HEK293 (cell line): ENCODE results near the gene SLC44A1.

ENCODE experiments used
- KLF1 ChIP-seq: fragments of 450-650 bp; formaldehyde crosslinking; IDR thresholded peaks from 2 replicates; pipeline ENCODE4 v1.5.1; 2016; ENCODE audit warnings: missing biosample characterization, missing genetic modification characterization
- KLF16 ChIP-seq: fragments of 450-650 bp; formaldehyde crosslinking; IDR thresholded peaks from 2 replicates; pipeline ENCODE4 v1.5.1; 2017; ENCODE audit warnings: missing biosample characterization, missing genetic modification characterization
- KLF9 ChIP-seq: fragments of 450-650 bp; formaldehyde crosslinking; IDR thresholded peaks from 2 replicates; pipeline ENCODE4 v1.5.1; 2016; ENCODE audit warnings: missing biosample characterization, missing genetic modification characterization, low read depth
- PATZ1 ChIP-seq: fragments of 450-650 bp; formaldehyde crosslinking; IDR thresholded peaks from 2 replicates; pipeline ENCODE4 v1.5.1; 2016; ENCODE audit warnings: missing biosample characterization, missing genetic modification characterization
- SCRT2 ChIP-seq: fragments of 450-650 bp; formaldehyde crosslinking; IDR thresholded peaks from 2 replicates; pipeline ENCODE4 v1.5.1; 2016; ENCODE audit warnings: missing biosample characterization, missing genetic modification characterization
- SP7 ChIP-seq: fragments of 450-650 bp; formaldehyde crosslinking; IDR thresholded peaks from 2 replicates; pipeline ENCODE4 v1.5.1; 2016; ENCODE audit warnings: missing biosample characterization, missing genetic modification characterization
- TRIM28 ChIP-seq: IDR thresholded peaks from 2 replicates; pipeline ENCODE4 v1.6.1; 2011; ENCODE audit warnings: low read length, control low read depth, borderline replicate concordance
- ZBTB20 ChIP-seq: fragments of 450-650 bp; formaldehyde crosslinking; IDR thresholded peaks from 2 replicates; pipeline ENCODE4 v1.5.1; 2016; ENCODE audit warnings: missing biosample characterization, missing genetic modification characterization
- ZBTB21 ChIP-seq: fragments of 450-650 bp; formaldehyde crosslinking; IDR thresholded peaks from 2 replicates; pipeline ENCODE4 v1.5.1; 2017; ENCODE audit warnings: missing biosample characterization, missing genetic modification characterization
- ZEB2 ChIP-seq: fragments of 450-650 bp; formaldehyde crosslinking; IDR thresholded peaks from 2 replicates; pipeline ENCODE4 v1.5.1; 2016; ENCODE audit warnings: missing biosample characterization, missing genetic modification characterization
- ZNF10 ChIP-seq: fragments of 450-650 bp; formaldehyde crosslinking; IDR thresholded peaks from 2 replicates; pipeline ENCODE4 v1.5.1; 2017; ENCODE audit warnings: missing biosample characterization, missing genetic modification characterization
- ZNF202 ChIP-seq: fragments of 450-650 bp; formaldehyde crosslinking; IDR thresholded peaks from 2 replicates; pipeline ENCODE4 v1.5.1; 2016; ENCODE audit warnings: missing biosample characterization, missing genetic modification characterization, borderline replicate concordance
- ZNF239 ChIP-seq: fragments of 450-650 bp; formaldehyde crosslinking; IDR thresholded peaks from 2 replicates; pipeline ENCODE4 v1.5.1; 2016; ENCODE audit warnings: missing biosample characterization, missing genetic modification characterization
- ZNF26 ChIP-seq: fragments of 450-650 bp; formaldehyde crosslinking; IDR thresholded peaks from 2 replicates; pipeline ENCODE4 v1.5.1; 2016; ENCODE audit warnings: missing biosample characterization, missing genetic modification characterization
- ZNF274 ChIP-seq, 2 experiments: fragments of 200-500 bp in 1 of 2; fragments of 450-650 bp in 1 of 2; sonication (Bioruptor generic) in 1 of 2; formaldehyde crosslinking in 1 of 2; IDR thresholded peaks; 2 replicates each; pipeline versions ENCODE4 v1.5.1 to v1.6.1; 2014 to 2016; ENCODE audit warnings: borderline replicate concordance in 1 of 2, inconsistent platforms in 1 of 2, low read length in 1 of 2, missing biosample characterization in 1 of 2, missing genetic modification characterization in 1 of 2
- ZNF423 ChIP-seq: fragments of 450-650 bp; formaldehyde crosslinking; IDR thresholded peaks from 2 replicates; pipeline ENCODE4 v1.5.1; 2016; ENCODE audit warnings: missing biosample characterization, missing genetic modification characterization
- ZNF510 ChIP-seq: fragments of 450-650 bp; formaldehyde crosslinking; IDR thresholded peaks from 2 replicates; pipeline ENCODE4 v1.5.1; 2018; ENCODE audit warnings: mild to moderate bottlenecking, missing genetic modification characterization, missing biosample characterization; ENCODE audit not compliant: insufficient replicate concordance
- ZNF544 ChIP-seq: fragments of 450-650 bp; formaldehyde crosslinking; IDR thresholded peaks from 2 replicates; pipeline ENCODE4 v1.5.0; 2017; ENCODE audit warnings: missing biosample characterization, missing genetic modification characterization
- ZNF658 ChIP-seq: fragments of 450-650 bp; formaldehyde crosslinking; IDR thresholded peaks from 2 replicates; pipeline ENCODE4; 2016; ENCODE audit warnings: missing biosample characterization, missing genetic modification characterization
- ZNF747 ChIP-seq: fragments of 450-650 bp; formaldehyde crosslinking; IDR thresholded peaks from 2 replicates; pipeline ENCODE4 v1.5.1; 2016; ENCODE audit warnings: missing biosample characterization, missing genetic modification characterization
- ZNF768 ChIP-seq: fragments of 450-650 bp; formaldehyde crosslinking; IDR thresholded peaks from 2 replicates; pipeline ENCODE4 v1.5.1; 2018; ENCODE audit warnings: missing biosample characterization, mild to moderate bottlenecking, missing genetic modification characterization
- ZNF791 ChIP-seq: fragments of 450-650 bp; formaldehyde crosslinking; IDR thresholded peaks from 2 replicates; pipeline ENCODE4 v1.5.1; 2016; ENCODE audit warnings: missing biosample characterization, missing genetic modification characterization
- TF ChIP-seq, protein P1 (sequence below): fragments of 450-650 bp; formaldehyde crosslinking; IDR thresholded peaks from 2 replicates; pipeline ENCODE4 v1.5.1; 2016; ENCODE audit warnings: missing biosample characterization, missing genetic modification characterization
- TF ChIP-seq, protein P2 (sequence below): fragments of 450-650 bp; formaldehyde crosslinking; IDR thresholded peaks from 2 replicates; pipeline ENCODE4 v1.5.1; 2016; ENCODE audit warnings: missing biosample characterization, missing genetic modification characterization
- TF ChIP-seq, protein P3 (sequence below): fragments of 450-650 bp; formaldehyde crosslinking; conservative IDR thresholded peaks from 2 replicates; pipeline ENCODE4 v1.5.1; 2016; ENCODE audit warnings: low read depth, missing biosample characterization, missing genetic modification characterization
- TF ChIP-seq, protein P4 (sequence below): fragments of 450-650 bp; formaldehyde crosslinking; IDR thresholded peaks from 2 replicates; pipeline ENCODE4 v1.5.1; 2016; ENCODE audit warnings: missing biosample characterization, missing genetic modification characterization

The SLC44A1 gene

GRCh38 chr9:105447814-105448812 is 203.7 kb downstream of the SLC44A1 start, which contains the start of gene FSD1L (continued):
- peak; percentile 40; the same call in 1 of the 2 replicates for TF ChIP-seq PATZ1
- TF ChIP-seq ZNF510 (tag by site-specific recombination) = no peak
- TF ChIP-seq ZNF747 = no peak
- no peak for TF ChIP-seq ZNF768 (tag by site-specific recombination)
- TF ChIP-seq, protein P1, sequence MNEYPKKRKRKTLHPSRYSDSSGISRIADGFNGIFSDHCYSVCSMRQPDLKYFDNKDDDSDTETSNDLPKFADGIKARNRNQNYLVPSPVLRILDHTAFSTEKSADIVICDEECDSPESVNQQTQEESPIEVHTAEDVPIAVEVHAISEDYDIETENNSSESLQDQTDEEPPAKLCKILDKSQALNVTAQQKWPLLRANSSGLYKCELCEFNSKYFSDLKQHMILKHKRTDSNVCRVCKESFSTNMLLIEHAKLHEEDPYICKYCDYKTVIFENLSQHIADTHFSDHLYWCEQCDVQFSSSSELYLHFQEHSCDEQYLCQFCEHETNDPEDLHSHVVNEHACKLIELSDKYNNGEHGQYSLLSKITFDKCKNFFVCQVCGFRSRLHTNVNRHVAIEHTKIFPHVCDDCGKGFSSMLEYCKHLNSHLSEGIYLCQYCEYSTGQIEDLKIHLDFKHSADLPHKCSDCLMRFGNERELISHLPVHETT (tag by site-specific recombination) = no peak
- no peak for TF ChIP-seq ZNF26 (tag by site-specific recombination)
- TF ChIP-seq, protein P2, sequence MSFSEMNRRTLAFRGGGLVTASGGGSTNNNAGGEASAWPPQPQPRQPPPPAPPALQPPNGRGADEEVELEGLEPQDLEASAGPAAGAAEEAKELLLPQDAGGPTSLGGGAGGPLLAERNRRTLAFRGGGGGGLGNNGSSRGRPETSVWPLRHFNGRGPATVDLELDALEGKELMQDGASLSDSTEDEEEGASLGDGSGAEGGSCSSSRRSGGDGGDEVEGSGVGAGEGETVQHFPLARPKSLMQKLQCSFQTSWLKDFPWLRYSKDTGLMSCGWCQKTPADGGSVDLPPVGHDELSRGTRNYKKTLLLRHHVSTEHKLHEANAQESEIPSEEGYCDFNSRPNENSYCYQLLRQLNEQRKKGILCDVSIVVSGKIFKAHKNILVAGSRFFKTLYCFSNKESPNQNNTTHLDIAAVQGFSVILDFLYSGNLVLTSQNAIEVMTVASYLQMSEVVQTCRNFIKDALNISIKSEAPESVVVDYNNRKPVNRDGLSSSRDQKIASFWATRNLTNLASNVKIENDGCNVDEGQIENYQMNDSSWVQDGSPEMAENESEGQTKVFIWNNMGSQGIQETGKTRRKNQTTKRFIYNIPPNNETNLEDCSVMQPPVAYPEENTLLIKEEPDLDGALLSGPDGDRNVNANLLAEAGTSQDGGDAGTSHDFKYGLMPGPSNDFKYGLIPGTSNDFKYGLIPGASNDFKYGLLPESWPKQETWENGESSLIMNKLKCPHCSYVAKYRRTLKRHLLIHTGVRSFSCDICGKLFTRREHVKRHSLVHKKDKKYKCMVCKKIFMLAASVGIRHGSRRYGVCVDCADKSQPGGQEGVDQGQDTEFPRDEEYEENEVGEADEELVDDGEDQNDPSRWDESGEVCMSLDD = no peak
- TF ChIP-seq ZBTB20 = peak; percentile 70
- TF ChIP-seq ZNF544 (tag by site-specific recombination) = no peak
- TF ChIP-seq SP7 (tag by site-specific recombination) = 0 out of 2 replicates have a peak, but pooled peaks have one; percentile 9
- TF ChIP-seq ZBTB21 (tag by site-specific recombination) = no peak
- TF ChIP-seq, protein P3, sequence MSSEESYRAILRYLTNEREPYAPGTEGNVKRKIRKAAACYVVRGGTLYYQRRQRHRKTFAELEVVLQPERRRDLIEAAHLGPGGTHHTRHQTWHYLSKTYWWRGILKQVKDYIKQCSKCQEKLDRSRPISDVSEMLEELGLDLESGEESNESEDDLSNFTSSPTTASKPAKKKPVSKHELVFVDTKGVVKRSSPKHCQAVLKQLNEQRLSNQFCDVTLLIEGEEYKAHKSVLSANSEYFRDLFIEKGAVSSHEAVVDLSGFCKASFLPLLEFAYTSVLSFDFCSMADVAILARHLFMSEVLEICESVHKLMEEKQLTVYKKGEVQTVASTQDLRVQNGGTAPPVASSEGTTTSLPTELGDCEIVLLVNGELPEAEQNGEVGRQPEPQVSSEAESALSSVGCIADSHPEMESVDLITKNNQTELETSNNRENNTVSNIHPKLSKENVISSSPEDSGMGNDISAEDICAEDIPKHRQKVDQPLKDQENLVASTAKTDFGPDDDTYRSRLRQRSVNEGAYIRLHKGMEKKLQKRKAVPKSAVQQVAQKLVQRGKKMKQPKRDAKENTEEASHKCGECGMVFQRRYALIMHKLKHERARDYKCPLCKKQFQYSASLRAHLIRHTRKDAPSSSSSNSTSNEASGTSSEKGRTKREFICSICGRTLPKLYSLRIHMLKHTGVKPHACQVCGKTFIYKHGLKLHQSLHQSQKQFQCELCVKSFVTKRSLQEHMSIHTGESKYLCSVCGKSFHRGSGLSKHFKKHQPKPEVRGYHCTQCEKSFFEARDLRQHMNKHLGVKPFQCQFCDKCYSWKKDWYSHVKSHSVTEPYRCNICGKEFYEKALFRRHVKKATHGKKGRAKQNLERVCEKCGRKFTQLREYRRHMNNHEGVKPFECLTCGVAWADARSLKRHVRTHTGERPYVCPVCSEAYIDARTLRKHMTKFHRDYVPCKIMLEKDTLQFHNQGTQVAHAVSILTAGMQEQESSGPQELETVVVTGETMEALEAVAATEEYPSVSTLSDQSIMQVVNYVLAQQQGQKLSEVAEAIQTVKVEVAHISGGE = no peak
- TF ChIP-seq KLF1 (tag by site-specific recombination) = peak; percentile 97
- TF ChIP-seq SCRT2 = no peak
- no peak for TF ChIP-seq ZNF202 (tag by site-specific recombination)
- TF ChIP-seq, protein P4, sequence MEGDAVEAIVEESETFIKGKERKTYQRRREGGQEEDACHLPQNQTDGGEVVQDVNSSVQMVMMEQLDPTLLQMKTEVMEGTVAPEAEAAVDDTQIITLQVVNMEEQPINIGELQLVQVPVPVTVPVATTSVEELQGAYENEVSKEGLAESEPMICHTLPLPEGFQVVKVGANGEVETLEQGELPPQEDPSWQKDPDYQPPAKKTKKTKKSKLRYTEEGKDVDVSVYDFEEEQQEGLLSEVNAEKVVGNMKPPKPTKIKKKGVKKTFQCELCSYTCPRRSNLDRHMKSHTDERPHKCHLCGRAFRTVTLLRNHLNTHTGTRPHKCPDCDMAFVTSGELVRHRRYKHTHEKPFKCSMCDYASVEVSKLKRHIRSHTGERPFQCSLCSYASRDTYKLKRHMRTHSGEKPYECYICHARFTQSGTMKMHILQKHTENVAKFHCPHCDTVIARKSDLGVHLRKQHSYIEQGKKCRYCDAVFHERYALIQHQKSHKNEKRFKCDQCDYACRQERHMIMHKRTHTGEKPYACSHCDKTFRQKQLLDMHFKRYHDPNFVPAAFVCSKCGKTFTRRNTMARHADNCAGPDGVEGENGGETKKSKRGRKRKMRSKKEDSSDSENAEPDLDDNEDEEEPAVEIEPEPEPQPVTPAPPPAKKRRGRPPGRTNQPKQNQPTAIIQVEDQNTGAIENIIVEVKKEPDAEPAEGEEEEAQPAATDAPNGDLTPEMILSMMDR = peak; percentile 42; the same call in 1 of the 2 replicates
- TF ChIP-seq ZNF423 (tag by site-specific recombination) = no peak
- peak; percentile 70; the same call in 1 of the 2 replicates for TF ChIP-seq KLF9 (tag by site-specific recombination)
- no peak for TF ChIP-seq ZEB2 (tag by site-specific recombination)
- no peak for TF ChIP-seq KLF16 (tag by site-specific recombination)
- no peak for TF ChIP-seq ZNF239
- TF ChIP-seq TRIM28 = no peak
- peak; percentile 89 for TF ChIP-seq ZNF10 (tag by site-specific recombination)
- TF ChIP-seq ZNF274 (IDR thresholded peaks at IDR 0.05; ENCODE audit: low read length) = no peak
- no peak for TF ChIP-seq ZNF274 (tag by site-specific recombination; IDR thresholded peaks at IDR 0.05; ENCODE audit: borderline replicate concordance)
- TF ChIP-seq ZNF658 = no peak
- no peak for TF ChIP-seq ZNF791 (tag by site-specific recombination)
